Measurements from ENCODE around the gene SGPL1. TPM values are rescaled to one million over a fixed set of nuclear protein-coding genes. Genes with fewer than 3 reads are reported as not detected.

The SGPL1 gene
- total and polyA plus RNA-seq, 2 of the 8 experiments (the other 6 are each of a cell fraction or from before 2014, with no cell fraction given), result 20.5 to 51.6 TPM

- TF ChIP-seq ZNF274 (IDR thresholded peaks at IDR 0.05; ENCODE audit: borderline replicate concordance, extremely low read depth, low read length), result no peak
- TF ChIP-seq SUZ12 (IDR thresholded peaks at IDR 0.05; ENCODE audit: low read length), result no peak
- no peak for TF ChIP-seq POU5F1 (IDR thresholded peaks at IDR 0.05; ENCODE audit: low read depth, low read length)
- no peak for TF ChIP-seq POLR2AphosphoS5 (IDR thresholded peaks at IDR 0.05; ENCODE audit: low read depth, low read length)
- no peak for TF ChIP-seq NRF1 (IDR thresholded peaks at IDR 0.05; ENCODE audit: low read depth, low read length)
- TF ChIP-seq SP4 (IDR thresholded peaks at IDR 0.05; ENCODE audit: low read length), result no peak
Measured at GRCh38 chr10:70917226-70917625, 101.5 kb downstream of the SGPL1 start (continued).
